Stimulated activated CD4-positive, alpha-beta T cell treated with anti-CD3 and anti-CD28 coated beads, Interleukin-2, amount 100 ng/mL, for 24 hours (primary cell): Measurements from ENCODE around the gene PAM.
"Not testable (repeated sequence)": the region's sequence is repeated elsewhere in the genome, so short reads cannot be mapped to it uniquely, and the experiment has no call there.

ENCODE experiments used
- DNase-seq, 2 donors: peaks; one replicate each; pipeline ENCODE4 v3.0.0-alpha.2; 2020

Gene PAM

DNA sequence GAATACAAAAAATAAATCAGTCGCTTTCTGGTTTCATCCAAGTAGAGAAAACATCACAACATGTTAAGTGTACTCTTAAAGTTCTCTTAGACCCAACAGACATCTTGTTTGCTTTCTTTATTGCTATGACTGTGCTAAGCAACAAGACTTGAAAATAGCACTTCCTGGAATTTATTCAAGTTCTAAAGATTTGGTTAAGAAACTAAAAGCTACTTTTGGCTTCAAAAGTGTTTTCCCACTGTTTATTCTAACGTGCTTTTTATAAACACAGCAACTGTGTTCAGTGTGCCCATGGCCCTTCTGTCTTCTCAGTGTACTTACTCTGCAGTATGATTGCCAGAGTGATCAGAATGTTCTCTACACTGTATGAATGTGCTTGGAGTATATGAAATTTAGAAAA is 255.1 kb downstream of the PAM start:
- no peak for DNase-seq

DNA sequence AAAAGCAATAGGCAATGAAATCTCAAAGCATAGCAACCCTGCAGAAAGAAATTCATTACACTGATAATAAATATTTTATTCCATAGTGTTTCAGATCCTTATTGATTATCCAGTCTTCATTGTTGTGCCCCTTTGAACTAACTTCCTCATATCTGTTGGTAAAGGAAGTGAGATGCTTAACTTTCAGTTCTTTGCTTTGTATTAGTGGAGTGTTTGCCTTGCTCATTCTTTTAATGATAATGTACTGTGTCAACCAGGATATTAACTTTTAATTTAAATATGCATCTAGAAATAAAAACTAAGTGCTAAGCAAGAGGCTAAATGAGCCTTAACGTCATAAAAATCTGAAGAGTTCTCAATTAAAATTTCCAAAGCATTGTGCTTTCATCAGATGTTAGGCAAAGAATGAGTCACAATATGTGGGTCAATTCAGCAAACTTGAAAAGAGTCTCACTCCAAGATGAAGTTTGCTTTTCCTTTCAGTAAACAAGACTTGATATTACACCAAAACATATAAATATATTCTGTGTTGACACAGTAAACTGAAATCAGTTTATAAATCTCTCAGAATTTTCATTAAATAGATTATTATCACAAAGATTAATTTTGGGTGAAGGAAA is 258.9 kb downstream of the PAM start:
- no peak for DNase-seq

DNA sequence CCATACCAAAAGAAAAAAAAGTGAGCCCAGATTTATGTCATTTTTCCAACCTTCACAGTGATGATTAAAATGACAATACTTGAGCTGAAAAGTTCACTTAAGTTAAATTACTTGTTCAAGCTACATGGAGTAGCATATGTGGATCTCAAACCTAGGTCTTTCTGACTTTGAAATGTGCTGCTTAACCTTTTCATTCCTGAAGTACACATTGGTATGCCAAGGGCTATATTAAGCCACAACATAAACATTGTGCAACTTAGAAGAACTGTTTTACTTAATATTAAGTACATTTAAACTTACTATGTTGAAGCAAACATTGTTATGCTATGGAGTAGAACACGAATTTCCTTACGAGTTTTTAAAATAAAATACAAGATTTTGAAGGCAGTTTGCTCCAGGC is 259.9 kb downstream of the PAM start:
- no peak for DNase-seq

DNA sequence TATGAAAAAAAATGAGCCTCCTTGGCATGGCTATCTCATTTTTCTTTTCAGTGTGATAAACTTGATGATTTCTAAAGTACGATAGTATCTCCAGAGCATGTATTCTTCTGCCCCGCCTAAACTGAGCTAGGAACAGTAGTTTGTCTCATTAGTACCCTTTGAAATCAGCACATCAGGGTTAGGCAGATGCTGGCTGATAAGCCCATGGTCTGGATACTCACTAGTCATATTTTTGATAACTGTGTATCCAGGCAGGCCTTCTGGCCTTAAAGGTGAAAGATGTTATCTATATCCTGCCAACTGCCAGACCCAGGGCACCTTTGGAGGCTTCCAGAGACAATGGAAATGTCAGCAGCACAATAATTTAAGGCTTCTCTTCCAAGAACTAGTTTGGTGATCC is 261.1 kb downstream of the PAM start:
- no peak for DNase-seq

DNA sequence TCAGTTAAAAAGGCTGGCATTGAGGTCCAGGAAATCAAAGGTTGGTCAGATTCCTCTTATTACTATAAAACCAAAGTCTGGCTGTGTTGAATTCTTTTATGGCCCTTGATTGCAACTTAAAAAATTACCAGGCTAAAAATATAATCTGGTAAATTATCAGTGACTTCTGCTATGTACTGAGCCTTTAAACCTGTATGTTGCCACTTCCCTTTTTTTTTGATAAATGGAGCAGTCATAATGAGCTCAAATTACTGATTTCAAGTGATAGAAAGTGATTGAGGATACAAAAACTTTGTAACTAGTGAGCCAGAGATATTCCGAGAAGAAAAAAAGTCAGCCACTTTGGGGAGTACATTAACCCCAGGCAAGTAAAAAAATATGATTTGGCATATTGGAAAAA is 264.7 kb downstream of the PAM start:
- no peak for DNase-seq

DNA sequence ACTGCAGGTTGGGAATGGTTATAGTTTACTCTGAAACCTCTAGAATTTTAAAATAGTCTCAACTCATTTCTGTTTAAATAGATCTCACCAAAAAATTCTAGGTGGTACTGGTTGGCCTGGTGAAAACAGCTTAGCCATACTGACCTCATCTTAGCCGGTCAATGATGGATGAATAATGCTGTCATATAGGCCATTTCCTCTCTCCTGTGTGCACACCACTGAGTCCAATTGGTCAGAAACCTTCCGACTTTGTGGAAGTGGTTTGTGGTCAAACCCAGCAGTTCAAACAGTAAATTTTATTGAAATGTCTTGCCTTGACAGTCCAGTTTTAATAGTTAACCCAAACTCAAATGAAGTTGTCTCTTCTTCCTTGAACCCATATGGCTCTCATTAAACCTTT is 266.2 kb downstream of the PAM start:
- DNase-seq: no peak

DNA sequence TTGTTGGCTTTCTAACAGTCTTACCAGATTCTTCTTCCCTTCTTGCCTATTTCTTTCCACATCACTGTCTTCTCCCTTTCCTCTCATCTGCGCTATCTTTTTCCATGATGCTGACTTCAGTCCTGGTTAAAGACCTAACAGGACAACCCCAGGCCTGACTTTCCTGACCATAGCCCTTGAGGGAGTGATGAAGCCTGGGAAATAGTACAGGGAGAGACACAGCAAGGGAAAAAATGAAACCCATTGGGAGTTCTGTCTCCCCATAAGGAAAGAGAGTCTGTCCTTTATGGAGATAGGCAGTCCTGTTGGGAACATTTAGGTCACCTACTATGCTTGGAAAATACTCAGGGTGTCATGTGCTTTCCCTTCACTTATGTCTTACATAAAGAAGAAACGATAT is 272.2 kb downstream of the PAM start:
- no peak for DNase-seq

DNA sequence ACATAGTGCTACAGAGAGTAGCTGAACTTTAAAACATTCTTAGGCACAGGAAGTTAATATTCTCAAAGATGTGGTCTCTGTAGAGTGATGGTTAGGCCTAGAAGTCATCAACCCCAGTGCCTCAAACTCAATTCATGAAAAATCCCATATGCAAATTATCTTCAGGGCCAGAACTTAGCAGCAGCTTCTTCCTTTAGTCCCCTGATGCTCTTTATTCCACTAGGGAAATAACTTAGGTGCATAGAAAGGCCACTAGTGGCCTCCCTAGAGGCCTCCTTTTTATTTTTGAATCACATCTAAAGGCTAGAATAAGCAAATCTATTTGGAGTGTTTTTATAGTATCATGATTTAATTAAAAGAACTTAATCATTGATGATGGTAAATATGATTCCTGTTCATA is 276.5 kb downstream of the PAM start:
- no peak for DNase-seq

DNA sequence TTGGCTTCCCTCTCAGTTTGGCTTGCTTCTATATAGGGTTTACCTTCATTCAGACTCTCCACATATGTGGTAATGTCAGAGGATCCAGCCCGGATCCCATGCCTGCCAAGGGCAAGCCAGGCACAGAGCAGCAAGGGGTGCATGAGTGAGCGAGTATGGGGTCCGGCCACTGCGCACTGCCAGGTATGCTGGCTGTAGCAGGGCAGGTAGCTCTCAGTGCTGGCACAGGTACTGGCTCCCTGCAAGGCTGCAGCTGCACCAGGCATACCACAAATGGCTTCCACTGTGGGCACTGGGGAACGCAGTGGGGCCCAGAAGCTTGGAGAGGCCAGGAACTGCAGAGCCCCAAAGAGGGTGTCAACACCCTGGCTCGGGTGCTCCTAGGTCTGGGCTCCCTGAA is 278.6 kb downstream of the PAM start:
- no peak for DNase-seq

DNA sequence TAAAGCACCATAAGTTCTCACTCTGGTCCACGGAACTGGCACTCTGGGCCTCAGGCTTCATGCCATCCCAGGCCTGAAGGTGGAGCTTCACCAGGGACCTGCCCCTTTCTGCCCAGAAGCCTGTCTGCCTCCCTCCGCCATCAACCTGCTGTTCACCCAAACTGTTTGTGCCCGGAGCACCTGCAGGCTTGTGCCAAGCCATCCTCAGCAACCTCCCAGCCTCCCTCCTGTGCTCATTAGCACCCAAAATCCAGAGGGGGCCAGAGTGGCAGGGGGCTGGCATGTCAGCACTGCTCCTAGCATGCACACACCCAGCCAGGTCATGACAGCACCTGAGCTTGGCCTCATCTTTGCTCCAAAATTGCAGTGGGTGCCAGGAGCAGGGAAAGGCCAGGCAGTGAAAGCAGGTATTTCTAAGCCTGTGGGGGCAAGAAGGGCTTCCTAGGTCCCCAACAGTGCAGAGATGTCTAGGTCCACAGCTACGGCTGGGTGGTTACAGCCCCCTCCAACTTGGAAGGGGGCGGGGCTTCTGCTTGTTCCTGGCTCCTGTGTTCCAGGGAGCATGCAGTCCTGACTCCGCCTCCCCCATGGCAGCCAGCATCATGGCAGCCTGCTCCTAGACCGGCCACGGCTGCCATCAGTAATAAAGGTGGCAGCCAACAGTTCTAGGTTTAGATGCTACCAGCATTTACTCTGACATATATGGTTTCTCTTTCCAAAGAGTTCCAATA is 279.7 kb downstream of the PAM start:
- DNase-seq: no peak

DNA sequence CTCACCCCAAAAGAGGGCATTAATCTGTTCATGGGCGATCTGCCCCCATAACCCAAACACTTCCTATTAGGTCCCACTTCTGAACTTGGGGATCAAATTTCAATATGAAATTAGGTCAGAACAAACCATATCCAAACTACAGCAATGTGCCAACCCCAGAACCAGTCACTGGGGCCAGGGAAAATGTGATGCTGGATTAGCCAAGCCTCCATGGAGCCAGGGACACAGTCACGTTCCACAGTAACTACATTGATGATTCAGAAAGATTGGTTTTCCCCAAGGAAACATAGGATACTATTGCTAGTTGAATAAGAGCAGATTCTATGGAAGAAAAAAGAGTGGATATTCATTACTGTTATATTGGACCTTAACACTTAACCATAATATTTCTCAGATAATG is 280.6 kb downstream of the PAM start:
- DNase-seq: no peak

DNA sequence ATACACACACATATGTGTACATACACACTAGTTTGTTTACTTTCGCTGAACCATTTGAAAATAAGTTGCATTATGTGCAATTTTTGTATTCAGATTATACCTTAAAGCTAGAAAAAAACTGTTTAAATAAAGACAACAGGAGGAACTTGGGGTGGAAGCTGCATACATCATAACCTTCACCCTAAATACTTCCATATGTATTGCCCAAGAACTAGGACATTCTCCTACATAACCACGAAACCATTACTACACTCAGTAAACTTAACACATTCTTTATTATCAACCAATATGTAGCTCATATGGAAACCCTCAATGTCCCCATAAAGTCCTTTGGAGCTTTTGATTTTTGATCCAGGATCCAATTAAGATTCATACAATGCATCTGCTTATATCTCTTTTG is 281.5 kb downstream of the PAM start:
- no peak for DNase-seq

DNA sequence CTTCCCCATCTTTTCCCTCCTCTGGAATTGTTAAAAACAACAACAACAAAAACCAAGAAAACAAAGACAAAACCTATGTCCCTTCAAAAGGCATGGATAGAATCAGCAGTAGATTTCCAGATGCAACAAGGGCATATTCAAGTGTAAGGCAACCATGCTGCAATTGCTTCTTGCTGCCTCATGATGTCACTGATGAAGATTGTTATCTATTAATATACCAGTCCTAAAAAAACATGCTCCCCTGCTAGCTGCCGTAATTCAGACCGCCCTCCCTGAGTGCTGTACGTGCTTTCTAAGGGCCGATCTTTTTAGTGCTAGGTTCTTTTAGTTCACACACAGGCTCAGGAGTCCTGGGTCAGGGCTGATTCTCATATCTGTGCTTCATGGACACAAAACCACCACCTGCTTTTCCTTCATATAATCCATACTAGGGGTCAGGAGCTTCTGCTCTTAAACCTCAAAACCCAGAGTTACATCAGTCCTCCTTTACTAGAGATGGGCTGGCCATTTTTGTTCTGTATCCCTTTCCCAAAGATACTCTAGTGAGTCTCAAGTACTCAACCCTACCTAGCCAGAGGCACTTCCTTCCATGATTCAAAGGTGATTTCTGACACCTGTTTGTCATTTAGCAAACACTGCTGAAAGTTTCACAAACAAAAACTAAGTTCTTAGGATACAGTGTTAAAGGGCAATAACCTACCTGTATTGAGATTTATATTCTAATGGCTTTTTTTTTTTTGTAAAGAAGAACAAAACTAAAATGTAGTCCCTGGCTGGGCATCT is 282.8 kb downstream of the PAM start:
- DNase-seq: no peak

DNA sequence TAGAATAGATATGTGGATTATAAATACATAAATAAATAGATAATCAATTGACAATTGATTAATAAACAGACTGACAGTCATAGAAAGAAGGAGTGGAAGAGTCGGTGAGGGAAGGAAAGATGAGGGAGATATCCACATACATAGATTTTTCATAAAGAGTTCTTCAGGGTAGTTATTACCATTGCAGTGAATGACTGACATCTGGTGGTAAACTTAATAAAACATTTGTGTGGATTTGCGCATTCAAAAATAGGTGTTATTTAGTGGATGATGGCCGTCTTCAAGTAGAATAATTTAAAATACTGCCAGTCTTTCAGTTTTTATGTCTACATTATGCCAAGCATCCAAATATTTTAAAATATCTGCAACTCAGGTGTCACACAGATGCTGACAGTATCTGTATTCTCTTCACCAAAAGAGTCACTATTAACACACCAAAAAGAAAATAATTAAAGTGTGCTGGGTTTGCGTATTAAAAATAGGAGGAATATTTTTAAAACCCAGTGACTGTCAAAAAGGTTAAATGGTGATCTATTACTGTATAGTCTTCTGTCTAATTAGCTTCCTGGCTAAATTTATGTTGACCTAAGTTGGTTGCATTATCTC is 286.1 kb downstream of the PAM start:
- no peak for DNase-seq

DNA sequence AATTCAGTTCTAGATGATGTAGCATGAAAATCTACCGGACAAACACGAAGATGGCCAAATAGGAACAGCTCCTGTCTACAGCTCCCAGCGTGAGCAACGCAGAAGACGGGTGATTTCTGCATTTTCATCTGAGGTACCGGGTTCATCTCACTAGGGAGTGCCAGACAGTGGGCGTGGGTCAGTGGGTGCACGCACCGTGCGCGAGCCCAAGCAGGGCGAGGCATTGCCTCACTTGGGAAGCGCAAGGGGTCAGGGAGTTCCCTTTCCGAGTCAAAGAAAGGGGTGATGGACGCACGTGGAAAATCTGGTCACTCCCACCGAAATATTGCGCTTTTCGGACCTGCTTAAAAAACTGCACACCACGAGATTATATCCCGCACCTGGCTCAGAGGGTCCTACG is 291.6 kb downstream of the PAM start:
- DNase-seq: not testable (repeated sequence)

DNA sequence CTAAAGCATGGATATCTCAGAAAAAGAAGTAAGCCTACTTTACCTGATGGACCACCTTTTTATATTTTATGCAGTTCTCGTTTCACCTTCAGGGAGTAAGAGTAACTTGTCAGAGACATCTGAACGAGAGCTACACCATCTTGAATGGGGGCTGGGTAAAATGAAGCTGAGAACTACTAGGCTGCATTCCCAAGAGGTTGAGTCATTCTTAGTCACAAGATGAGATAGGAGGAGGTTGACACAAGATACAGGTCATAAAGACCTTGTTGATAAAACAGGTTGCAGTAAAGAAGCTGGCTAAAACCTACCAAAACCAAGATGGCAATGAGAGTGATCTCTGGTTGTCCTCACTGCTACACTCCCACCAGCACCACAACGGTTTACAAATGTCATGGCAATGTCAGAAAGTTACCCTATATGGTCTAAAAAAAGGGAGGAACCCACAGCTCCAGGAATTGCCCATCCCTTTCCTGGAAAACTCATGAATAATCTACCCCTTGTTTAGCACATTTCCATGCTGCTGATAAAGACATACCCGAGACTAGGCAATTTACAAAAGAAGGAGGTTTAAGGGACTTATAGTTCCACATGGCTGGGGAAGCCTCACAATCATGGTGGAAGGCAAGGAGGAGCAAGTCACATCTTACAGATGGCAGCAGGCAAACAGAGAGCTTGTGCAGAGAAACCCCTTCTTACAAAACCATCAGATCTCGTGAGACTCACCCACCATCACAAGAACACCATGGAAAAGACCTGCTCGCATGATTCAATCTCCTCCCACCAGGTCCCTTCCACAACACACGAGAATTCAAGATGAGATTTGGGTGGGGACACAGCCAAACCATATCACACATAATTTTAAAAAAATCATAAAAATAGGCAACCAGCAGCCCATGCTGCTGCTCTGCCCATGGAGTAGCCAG is 302.4 kb downstream of the PAM start:
- no peak for DNase-seq

DNA sequence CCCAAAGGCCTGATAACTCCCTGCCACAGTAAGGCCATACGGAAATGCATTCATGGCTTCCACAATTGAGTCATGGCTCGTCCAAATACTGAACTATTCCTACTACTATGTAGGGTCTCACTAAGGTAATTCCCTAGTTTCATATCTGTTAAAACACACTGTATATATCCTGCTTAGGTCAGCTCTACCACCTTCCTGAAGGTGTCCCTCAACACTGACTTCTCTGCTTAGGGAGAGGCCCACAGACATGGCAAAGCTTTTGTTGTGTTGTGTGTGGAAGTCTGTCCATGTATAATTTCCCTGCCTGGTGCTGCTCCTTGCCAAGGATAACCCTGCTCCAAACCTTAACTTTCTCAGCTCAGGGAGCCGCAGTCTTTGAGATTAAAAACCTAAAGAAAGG is 304.4 kb downstream of the PAM start:
- no peak for DNase-seq

DNA sequence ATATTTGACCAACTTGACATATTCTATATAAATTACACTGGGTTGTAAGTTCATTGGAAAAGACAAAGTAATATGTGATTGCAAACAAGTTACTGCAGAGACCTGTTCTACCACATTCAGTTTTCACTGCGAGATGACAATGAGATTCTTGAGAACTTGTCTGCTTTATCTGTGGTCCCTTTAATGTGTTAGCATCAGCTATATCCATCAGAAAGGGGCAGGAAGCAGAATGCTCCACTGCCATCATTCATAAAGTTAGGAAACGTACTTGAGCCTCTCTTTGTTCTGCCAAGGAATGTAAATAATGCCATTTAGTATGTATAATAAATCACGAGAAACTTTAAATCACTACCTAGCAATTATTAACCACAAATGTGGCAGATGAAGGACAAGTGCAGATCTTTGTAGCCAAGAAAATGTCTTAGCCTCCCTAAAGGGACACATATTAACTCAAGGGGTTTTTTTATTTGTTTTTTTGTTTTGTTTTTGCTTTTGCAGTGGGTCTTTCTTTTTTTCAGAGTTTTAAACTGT is 305.4 kb downstream of the PAM start:
- DNase-seq: no peak

DNA sequence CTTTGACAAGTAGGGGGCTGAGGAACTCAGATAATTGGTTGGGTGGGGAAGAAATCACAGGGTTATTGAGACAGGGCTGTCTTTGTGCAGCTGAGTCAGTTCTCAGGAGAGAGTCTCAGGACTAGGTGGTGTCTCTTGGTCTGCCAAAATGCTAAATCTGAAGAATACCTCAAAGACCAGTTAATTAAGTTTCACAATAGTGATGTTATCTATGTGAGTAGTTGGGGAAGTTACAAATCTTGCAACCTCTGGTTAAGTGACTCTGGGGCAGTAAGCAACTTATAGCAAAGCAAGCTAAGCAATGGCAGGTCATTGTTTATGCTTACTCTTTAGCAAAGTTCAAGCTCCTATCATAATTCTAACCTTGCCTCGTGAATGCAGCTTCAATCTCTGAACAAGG is 311.2 kb downstream of the PAM start:
- DNase-seq: no peak

DNA sequence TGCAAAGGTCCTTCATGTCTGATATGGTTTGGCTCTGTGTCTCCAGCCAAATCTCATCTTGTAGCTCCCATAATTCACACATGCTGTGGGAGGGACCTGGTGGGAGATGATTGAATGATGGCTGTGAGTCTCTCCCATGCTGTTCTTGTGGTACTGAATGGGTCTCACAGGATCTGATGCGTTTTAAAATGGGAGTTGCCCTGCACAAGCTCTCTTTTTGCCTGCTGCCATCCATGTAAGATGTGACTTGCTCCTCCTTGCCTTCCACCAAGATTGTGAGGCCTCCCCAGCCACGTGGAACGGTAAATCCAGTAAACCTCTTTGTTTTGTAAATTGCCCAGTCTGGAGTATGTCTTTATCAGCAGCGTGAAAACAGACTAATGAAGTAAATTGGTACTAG is 318.4 kb downstream of the PAM start:
- DNase-seq: not testable (repeated sequence)

DNA sequence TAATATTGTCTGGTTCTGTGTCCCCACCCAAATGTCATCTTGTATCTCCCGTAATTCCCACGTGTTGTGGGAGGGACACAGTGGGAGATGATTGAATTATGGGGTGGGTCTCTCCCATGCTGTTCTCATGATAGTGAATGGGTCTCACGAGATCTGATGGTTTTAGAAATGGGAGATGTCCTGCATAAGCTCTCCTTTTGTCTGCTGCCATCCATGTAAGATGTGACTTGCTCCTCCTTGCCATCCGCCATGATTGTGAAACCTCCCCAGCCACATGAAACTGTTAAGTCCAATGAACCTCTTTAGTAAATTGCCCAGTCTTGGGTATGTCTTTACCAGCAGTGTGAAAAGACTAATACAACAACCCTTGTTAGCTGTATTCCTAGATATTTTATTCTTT is 320.3 kb downstream of the PAM start:
- DNase-seq: no peak
